ENCODE measurements around the gene ALG5.

The ALG5 gene

GRCh38 chr13:36917311-36917710 is 81.8 kb downstream of the ALG5 start:
- POLR2A ChIA-PET, result no interaction called here
- no peak for DNase-seq (ENCODE audit: low read depth, low spot score)
- no peak overlapping the region for H3K4me3 ChIP-seq (ENCODE audit: low read depth, low read length)
- TF ChIP-seq CTCF (IDR thresholded peaks at IDR 0.05; ENCODE audit: insufficient read depth, low read length, missing control alignments), result no peak
- CTCF ChIA-PET, result interaction anchor here (1.8 to 1.9 kb wide), 2 partner anchors 59 to 64 kb away, joined by 5 to 7 read pairs; no protein-coding TSS in a partner anchor

GRCh38 chr13:36915896-36916640 is 83.1 kb downstream of the ALG5 start:
- CTCF ChIA-PET, result interaction anchor here (1.1 to 1.8 kb wide), 2 partner anchors 58 to 65 kb away, joined by 4 to 5 read pairs; no protein-coding TSS in a partner anchor
- POLR2A ChIA-PET, result no interaction called here
- no peak for TF ChIP-seq CTCF (IDR thresholded peaks at IDR 0.05; ENCODE audit: insufficient read depth, low read length, missing control alignments)
- DNase-seq (ENCODE audit: low read depth, low spot score), result no peak
- no peak overlapping the region for H3K4me3 ChIP-seq (ENCODE audit: low read depth, low read length)

GRCh38 chr13:36915106-36915505 is 84.0 kb downstream of the ALG5 start:
- ChIA-PET CTCF (interaction anchor here (1.1 kb wide), 1 partner anchor 57 kb away, joined by 4 read pairs; no protein-coding TSS in a partner anchor), POLR2A (no interaction called here)
- TF ChIP-seq CTCF (IDR thresholded peaks at IDR 0.05; ENCODE audit: insufficient read depth, low read length, missing control alignments), result no peak
- no peak overlapping the region for H3K4me3 ChIP-seq (ENCODE audit: low read depth, low read length)
- no peak for DNase-seq (ENCODE audit: low read depth, low spot score)

- H3K4me3 ChIP-seq (ENCODE audit: low read depth, low read length), result no peak overlapping the region
- DNase-seq (ENCODE audit: low read depth, low spot score), result no peak
- TF ChIP-seq CTCF (IDR thresholded peaks at IDR 0.05; ENCODE audit: insufficient read depth, low read length, missing control alignments), result no peak
- ChIA-PET POLR2A (no interaction called here), CTCF (no interaction called here)
These were observed 84.5 kb downstream of the ALG5 start for GRCh38 chr13:36914648-36915047.

GRCh38 chr13:36913463-36913862 is 85.7 kb downstream of the ALG5 start:
- TF ChIP-seq CTCF (IDR thresholded peaks at IDR 0.05; ENCODE audit: insufficient read depth, low read length, missing control alignments), result no peak

GRCh38 chr13:36912973-36913372 is 86.2 kb downstream of the ALG5 start:
- no peak overlapping the region for H3K4me3 ChIP-seq (ENCODE audit: low read depth, low read length)
- no peak for TF ChIP-seq CTCF (IDR thresholded peaks at IDR 0.05; ENCODE audit: insufficient read depth, low read length, missing control alignments)
- no peak for DNase-seq (ENCODE audit: low read depth, low spot score)
- CTCF ChIA-PET, result interaction anchor here (1.4 kb wide), 1 partner anchor 55 kb away, joined by 3 read pairs; no protein-coding TSS in a partner anchor
- POLR2A ChIA-PET, result no interaction called here

More at GRCh38 chr13:36913463-36913862, 85.7 kb downstream of the ALG5 start:
- ChIA-PET POLR2A (no interaction called here), CTCF (interaction anchor here (1.4 kb wide), 1 partner anchor 55 kb away, joined by 3 read pairs; no protein-coding TSS in a partner anchor)
- H3K4me3 ChIP-seq (ENCODE audit: low read depth, low read length), result no peak overlapping the region
- DNase-seq (ENCODE audit: low read depth, low spot score), result no peak
